Trophoblast cell (in vitro differentiated cells and primary cell): ENCODE measurements around the gene TECTB.
A peak's percentile ranks its signal among the peaks of the same experiment; 100 is the strongest.

Experiments used
- DNase-seq, 2 donors: peaks; one replicate each; pipeline ENCODE4 v3.0.0-alpha.2; 2016
- H2AFZ ChIP-seq: 2 replicates; pipeline ENCODE4 v1.6.1; 2013; ENCODE audit warnings: low read length, moderate library complexity, mild to moderate bottlenecking; ENCODE audit not compliant: insufficient read depth, poor library complexity
- H2AK5ac ChIP-seq: 2 replicates; pipeline ENCODE4 v1.6.1; 2013; ENCODE audit warnings: mild to moderate bottlenecking, low read length
- H2BK120ac ChIP-seq: 2 replicates; pipeline ENCODE4 v1.6.1; 2013; ENCODE audit warnings: low read length, mild to moderate bottlenecking, moderate library complexity; ENCODE audit not compliant: insufficient read depth, poor library complexity
- H2BK12ac ChIP-seq: 2 replicates; pipeline ENCODE4 v1.6.1; 2013; ENCODE audit warnings: mild to moderate bottlenecking, low read length, moderate library complexity
- H2BK5ac ChIP-seq: 2 replicates; pipeline ENCODE4 v1.6.1; 2013; ENCODE audit warnings: low read length, low read depth, moderate library complexity, mild to moderate bottlenecking; ENCODE audit not compliant: poor library complexity
- H3K14ac ChIP-seq: 2 replicates; pipeline ENCODE4 v1.6.1; 2013; ENCODE audit warnings: mild to moderate bottlenecking, low read length
- H3K18ac ChIP-seq: 2 replicates; pipeline ENCODE4 v1.6.1; 2013; ENCODE audit warnings: mild to moderate bottlenecking, low read length
- H3K23ac ChIP-seq: 2 replicates; pipeline ENCODE4 v1.6.1; 2013; ENCODE audit warnings: low read length
- H3K27ac ChIP-seq: 2 replicates; pipeline ENCODE4 v1.5.1; 2013; ENCODE audit warnings: low read depth, mild to moderate bottlenecking, inconsistent platforms, low read length, moderate library complexity
- H3K27me3 ChIP-seq: 2 replicates; pipeline ENCODE4 v1.6.1; 2013; ENCODE audit warnings: inconsistent platforms, mild to moderate bottlenecking, low read length, moderate library complexity; ENCODE audit not compliant: insufficient read depth
- H3K36me3 ChIP-seq, 2 experiments: 1 replicate in 1 of 2; 2 replicates in 1 of 2; pipeline ENCODE4 v1.6.1; 2013; ENCODE audit warnings: low read length in 2 of 2, mild to moderate bottlenecking in 2 of 2, moderate library complexity in 1 of 2; ENCODE audit not compliant: insufficient read depth in 2 of 2, control insufficient read depth in 1 of 2
- H3K4ac ChIP-seq: 2 replicates; pipeline ENCODE4 v1.6.1; 2013; ENCODE audit warnings: low read depth, mild to moderate bottlenecking, low read length, moderate library complexity
- H3K4me1 ChIP-seq, 2 experiments: 1 replicate in 1 of 2; 2 replicates in 1 of 2; pipeline ENCODE4 v1.6.1; 2013; ENCODE audit warnings: low read length in 2 of 2, mild to moderate bottlenecking in 2 of 2, moderate library complexity in 1 of 2; ENCODE audit not compliant: insufficient read depth in 2 of 2, control insufficient read depth in 1 of 2
- H3K4me2 ChIP-seq: 2 replicates; pipeline ENCODE4 v1.6.1; 2013; ENCODE audit warnings: inconsistent platforms, mild to moderate bottlenecking, low read length, moderate library complexity
- H3K4me3 ChIP-seq: 2 replicates; pipeline ENCODE4 v1.5.1; 2013; ENCODE audit warnings: mild to moderate bottlenecking, low read depth, low read length, inconsistent platforms
- H3K79me1 ChIP-seq: one replicate; pipeline ENCODE4 v1.6.1; 2013; ENCODE audit warnings: low read length
- H3K79me2 ChIP-seq: 2 replicates; pipeline ENCODE4 v1.6.1; 2013; ENCODE audit warnings: low read length, mild to moderate bottlenecking; ENCODE audit not compliant: control insufficient read depth, insufficient read depth, poor library complexity
- H3K9ac ChIP-seq: 2 replicates; pipeline ENCODE4 v1.6.1; 2013; ENCODE audit warnings: mild to moderate bottlenecking, low read length
- H3K9me3 ChIP-seq: 2 replicates; pipeline ENCODE4 v1.6.1; 2013; ENCODE audit warnings: low read depth, mild to moderate bottlenecking, control low read depth, inconsistent platforms, low read length; ENCODE audit not compliant: insufficient read depth
- H4K12ac ChIP-seq: 2 replicates; pipeline ENCODE4 v1.6.1; 2013; ENCODE audit warnings: low read depth, mild to moderate bottlenecking, low read length, moderate library complexity
- H4K8ac ChIP-seq: 2 replicates; pipeline ENCODE4 v1.6.1; 2013; ENCODE audit warnings: low read depth, mild to moderate bottlenecking, low read length, moderate library complexity
- H4K91ac ChIP-seq: one replicate; pipeline ENCODE4 v1.6.1; 2013; ENCODE audit warnings: low read depth, mild to moderate bottlenecking, low read length, moderate library complexity
- WGBS: extraction: QIAGEN DNeasy Blood & Tissue Kit; methylation state at CpG from one replicate; pipeline ENCODE4 v1.1.7; 2013; ENCODE audit warnings: missing lambda C conversion rate; ENCODE audit not compliant: insufficient read length, insufficient coverage; ENCODE audit errors: extremely low coverage; 5-methylcytosine and 5-hydroxymethylcytosine counted together

The TECTB gene

GRCh38 chr10:112338957-112339356, 55.8 kb downstream of the TECTB start:
- DNase-seq = no peak
- Histone ChIP-seq H3K27me3 (no peaks in the 10 kb centered on the region), H3K4me2 (no peak overlapping the region), H2BK120ac (no peak overlapping the region), H3K79me2 (no peaks in the 10 kb centered on the region), H3K23ac (no peak overlapping the region), H4K8ac (no peak overlapping the region), H3K14ac (no peak overlapping the region), H3K4me1 (no peaks in the 10 kb centered on the region), H3K4ac (no peak overlapping the region), H2BK5ac (no peak overlapping the region), H4K12ac (no peak overlapping the region), H3K4me3 (no peak overlapping the region), H2AFZ (no peak overlapping the region), H2AK5ac (no peak overlapping the region), H4K91ac (no peak overlapping the region), H3K9me3 (peaks cover 2% of the 10 kb centered on the region), H3K36me3 (no peaks in the 10 kb centered on the region), H3K9ac (no peak overlapping the region), H3K27ac (no peak overlapping the region), H3K18ac (no peak overlapping the region), H2BK12ac (no peak overlapping the region), H3K79me1 (no peaks in the 10 kb centered on the region)
- no CpG with 5 or more reads among the region's 3 CpGs for WGBS

- Histone ChIP-seq H3K79me2 (no peaks in the 10 kb centered on the region), H3K4me1 (no peaks in the 10 kb centered on the region), H3K4ac (no peak overlapping the region), H3K9ac (no peak overlapping the region), H3K4me2 (no peak overlapping the region), H3K9me3 (peaks cover 2% of the 10 kb centered on the region), H2AFZ (no peak overlapping the region), H2BK12ac (no peak overlapping the region), H2BK5ac (no peak overlapping the region), H4K8ac (no peak overlapping the region), H3K14ac (no peak overlapping the region), H2AK5ac (no peak overlapping the region), H3K18ac (no peak overlapping the region), H3K36me3 (no peaks in the 10 kb centered on the region), H3K23ac (no peak overlapping the region), H3K79me1 (no peaks in the 10 kb centered on the region), H2BK120ac (no peak overlapping the region), H3K4me3 (no peak overlapping the region), H4K91ac (no peak overlapping the region), H3K27me3 (no peaks in the 10 kb centered on the region), H4K12ac (no peak overlapping the region), H3K27ac (no peak overlapping the region)
- WGBS = no CpG with 5 or more reads among the region's 2 CpGs
- no peak for DNase-seq
Observed at GRCh38 chr10:112340601-112341000, 57.4 kb downstream of the TECTB start.

GRCh38 chr10:112343056-112343806, 60.0 kb downstream of the TECTB start:
- no peak overlapping the region for H3K4me2 ChIP-seq
- H3K23ac ChIP-seq = no peak overlapping the region
- no peak for DNase-seq
- H3K4ac ChIP-seq = no peak overlapping the region
- no peak overlapping the region for H4K8ac ChIP-seq
- no peak overlapping the region for H3K14ac ChIP-seq
- H3K18ac ChIP-seq = no peak overlapping the region
- H3K27me3 ChIP-seq = no peaks in the 10 kb centered on the region
- H4K91ac ChIP-seq = no peak overlapping the region
- no peak overlapping the region for H3K9ac ChIP-seq
- H3K79me2 ChIP-seq = no peaks in the 10 kb centered on the region
- H2AK5ac ChIP-seq = no peak overlapping the region
- no peaks in the 10 kb centered on the region for H3K4me1 ChIP-seq
- H3K79me1 ChIP-seq = no peaks in the 10 kb centered on the region
- H2BK120ac ChIP-seq = no peak overlapping the region
- no peak overlapping the region for H3K4me3 ChIP-seq
- H3K27ac ChIP-seq = no peak overlapping the region
- H2BK5ac ChIP-seq = no peak overlapping the region
- no peak overlapping the region for H2AFZ ChIP-seq
- no peak overlapping the region for H2BK12ac ChIP-seq
- no peaks in the 10 kb centered on the region for H3K36me3 ChIP-seq
- no peak overlapping the region for H4K12ac ChIP-seq
- peaks cover 2% of the 10 kb centered on the region for H3K9me3 ChIP-seq
- no CpG with 5 or more reads among the region's 5 CpGs for WGBS

DNA sequence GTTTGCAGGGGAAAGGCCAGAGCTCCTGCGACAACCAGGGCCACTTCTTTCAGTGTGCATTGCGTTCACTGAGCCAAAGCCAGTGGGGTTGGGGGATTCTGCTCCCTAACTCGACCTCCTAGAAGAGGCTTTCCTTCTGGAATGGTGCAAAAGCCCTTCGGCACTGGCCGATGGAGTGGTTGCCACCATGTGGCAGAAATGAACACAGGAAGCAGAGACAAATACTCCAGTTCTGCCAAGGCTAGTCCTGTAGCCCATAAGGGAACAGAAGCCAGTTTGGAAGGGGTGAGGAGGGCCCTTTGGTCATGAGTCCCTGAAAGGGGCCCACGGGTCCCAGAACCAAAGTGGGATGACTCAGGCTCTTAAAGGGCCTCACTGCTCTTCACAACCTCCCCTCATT, 61.1 kb downstream of the TECTB start:
- Histone ChIP-seq H3K36me3 (no peaks in the 10 kb centered on the region), H3K9me3 (no peaks in the 10 kb centered on the region)

More for the DNA sequence above, 61.1 kb downstream of the TECTB start:
- no peak overlapping the region for H4K12ac ChIP-seq
- no peak overlapping the region for H3K4me2 ChIP-seq
- no peaks in the 10 kb centered on the region for H3K27me3 ChIP-seq
- H3K18ac ChIP-seq = no peak overlapping the region
- H3K4ac ChIP-seq = no peak overlapping the region
- no peak overlapping the region for H2BK12ac ChIP-seq
- peak in 1 of 2 donors; percentile 40 for DNase-seq
- H4K8ac ChIP-seq = no peak overlapping the region
- no peaks in the 10 kb centered on the region for H3K79me2 ChIP-seq
- no peak overlapping the region for H2AFZ ChIP-seq
- no peak overlapping the region for H3K14ac ChIP-seq
- H4K91ac ChIP-seq = no peak overlapping the region
- H2AK5ac ChIP-seq = no peak overlapping the region
- no CpG with 5 or more reads among the region's 6 CpGs for WGBS
- no peak overlapping the region for H2BK120ac ChIP-seq
- H2BK5ac ChIP-seq = no peak overlapping the region
- no peaks in the 10 kb centered on the region for H3K4me1 ChIP-seq
- H3K9ac ChIP-seq = no peak overlapping the region
- H3K23ac ChIP-seq = no peak overlapping the region
- H3K27ac ChIP-seq = no peak overlapping the region
- H3K79me1 ChIP-seq = no peaks in the 10 kb centered on the region
- no peak overlapping the region for H3K4me3 ChIP-seq
